CD8-positive, alpha-beta memory T cell (primary cell): ENCODE results near the gene BAZ1A. TPM values are rescaled to one million over a fixed set of nuclear protein-coding genes. Genes with fewer than 3 reads are reported as not detected.
A peak's percentile ranks its signal among the peaks of the same experiment; 100 is the strongest.

ENCODE experiments used
- CTCF ChIA-PET: fragments of 350-600 bp; sonication (Branson Sonifier 250); formaldehyde crosslinking; loops from one replicate; lab custom pipeline; 2021; ENCODE audit warnings: antibody characterized with exemption; lab: Charles Lee
- POLR2A ChIA-PET: fragments of 350-600 bp; sonication (Branson Sonifier 250); formaldehyde crosslinking; loops from one replicate; lab custom pipeline; 2021; ENCODE audit warnings: antibody characterized with exemption; lab: Charles Lee
- DNase-seq, 5 donors: peaks; one replicate each; pipeline versions ENCODE4 v3.0.0 to v3.0.0-alpha.2; 2020 to 2022; ENCODE audit warnings: mixed read lengths in 1 of 5
- H3K27ac ChIP-seq: one replicate; pipeline ENCODE4 v1.7.0; 2013; ENCODE audit warnings: low read depth, mild to moderate bottlenecking, low read length, moderate library complexity
- H3K27me3 ChIP-seq: 2 replicates; pipeline ENCODE4 v1.7.0; 2013; ENCODE audit warnings: low read length, mild to moderate bottlenecking; ENCODE audit not compliant: insufficient read depth, poor library complexity, severe bottlenecking
- H3K36me3 ChIP-seq: 2 replicates; pipeline ENCODE4 v1.7.0; 2013; ENCODE audit warnings: mild to moderate bottlenecking, low read length, moderate library complexity; ENCODE audit not compliant: insufficient read depth
- H3K4me1 ChIP-seq: 2 replicates; pipeline ENCODE4 v1.7.0; 2013; ENCODE audit warnings: mild to moderate bottlenecking, low read length, moderate library complexity; ENCODE audit not compliant: insufficient read depth
- H3K4me3 ChIP-seq: 2 replicates; pipeline ENCODE4 v1.7.0; 2013; ENCODE audit warnings: mild to moderate bottlenecking, low read length
- H3K9me3 ChIP-seq: 2 replicates; pipeline ENCODE4 v1.7.0; 2013; ENCODE audit warnings: mild to moderate bottlenecking, low read length
- H3K27ac Mint-ChIP-seq, 8 donors: one replicate each; pipeline ENCODE4 v1.8.0; 2020 to 2021; ENCODE audit warnings: mixed read lengths in 8 of 8, mild to moderate bottlenecking in 6 of 8, inconsistent platforms in 3 of 8, moderate library complexity in 3 of 8
- H3K27me3 Mint-ChIP-seq, 2 donors: one replicate each; pipeline ENCODE4 v1.8.0; 2020 to 2021; ENCODE audit warnings: mixed read lengths in 2 of 2, mild to moderate bottlenecking in 1 of 2, moderate library complexity in 1 of 2
- H3K36me3 Mint-ChIP-seq, 3 donors: one replicate each; pipeline ENCODE4 v1.8.0; 2020 to 2021; ENCODE audit warnings: mixed read lengths in 3 of 3, inconsistent platforms in 1 of 3, mild to moderate bottlenecking in 1 of 3
- H3K4me1 Mint-ChIP-seq, 3 donors: one replicate each; pipeline ENCODE4 v1.8.0; 2020 to 2021; ENCODE audit warnings: mixed read lengths in 3 of 3, inconsistent platforms in 1 of 3, mild to moderate bottlenecking in 1 of 3
- H3K4me3 Mint-ChIP-seq, 7 donors: one replicate each; pipeline ENCODE4 v1.8.0; 2020 to 2021; ENCODE audit warnings: mixed read lengths in 7 of 7, mild to moderate bottlenecking in 6 of 7, moderate library complexity in 4 of 7, inconsistent platforms in 2 of 7
- H3K9me3 Mint-ChIP-seq, 5 donors: one replicate each; pipeline ENCODE4 v1.8.0; 2020 to 2022; ENCODE audit warnings: mixed read lengths in 5 of 5, mild to moderate bottlenecking in 3 of 5, moderate library complexity in 2 of 5, inconsistent platforms in 1 of 5
- polyA plus RNA-seq: library from polyadenylated mRNA; unstranded; fragments of 300-500 nt; fragmentation: Illumina TruSeq; gene quantifications from one replicate; pipeline ENCODE4 v1.2.3, GENCODE V29; 2021
- total RNA-seq, 2 experiments: library from RNA; stranded (reverse); gene quantifications; one replicate each; pipeline ENCODE4 v1.2.3, GENCODE V29; 2021

BAZ1A gene
- total and polyA plus RNA-seq, 3 experiments from 2014 or later = 14.9 to 70.5 (median 67.5) TPM

GRCh38 chr14:34776611-34777010, 98.5 kb downstream of the BAZ1A start:
- Mint-ChIP-seq H3K36me3 (peaks cover 0 to 74% (median 17%) of the 10 kb centered on the region in 3 donors), H3K9me3 (no peaks in the 10 kb centered on the region), H3K4me1 (peaks cover 3 to 10% (median 4%) of the 10 kb centered on the region in 3 donors), H3K27ac (peak overlapping the region in 2 of 8 donors; percentile 19 to 21), H3K4me3 (no peak overlapping the region), H3K27me3 (no peaks in the 10 kb centered on the region)
- no peak for DNase-seq
- no peaks in the 10 kb centered on the region for H3K27me3 ChIP-seq
- no peak overlapping the region for H3K4me3 ChIP-seq
- peaks cover 17% of the 10 kb centered on the region for H3K36me3 ChIP-seq
- ChIA-PET CTCF (no interaction called here), POLR2A (no interaction called here)
- no peaks in the 10 kb centered on the region for H3K4me1 ChIP-seq
- H3K27ac ChIP-seq = no peak overlapping the region
- H3K9me3 ChIP-seq = no peaks in the 10 kb centered on the region

- Mint-ChIP-seq H3K4me3 (no peak overlapping the region), H3K27ac (no peak overlapping the region)
- POLR2A ChIA-PET = no interaction called here
Measured at GRCh38 chr14:34775922-34776321, 99.2 kb downstream of the BAZ1A start.

GRCh38 chr14:34775342-34775741, 99.8 kb downstream of the BAZ1A start:
- Histone ChIP-seq H3K36me3 (peaks cover 18% of the 10 kb centered on the region), H3K9me3 (no peaks in the 10 kb centered on the region), H3K27me3 (no peaks in the 10 kb centered on the region), H3K27ac (no peak overlapping the region), H3K4me1 (no peaks in the 10 kb centered on the region), H3K4me3 (no peak overlapping the region)
- H3K27ac Mint-ChIP-seq = no peak overlapping the region
- H3K4me1 Mint-ChIP-seq = peaks cover 0 to 11% (median 2%) of the 10 kb centered on the region in 3 donors
- ChIA-PET CTCF (no interaction called here), POLR2A (no interaction called here)
- peaks cover 0 to 75% (median 16%) of the 10 kb centered on the region in 3 donors for H3K36me3 Mint-ChIP-seq
- no peak for DNase-seq
- no peaks in the 10 kb centered on the region for H3K9me3 Mint-ChIP-seq
- H3K27me3 Mint-ChIP-seq = no peaks in the 10 kb centered on the region
- no peak overlapping the region for H3K4me3 Mint-ChIP-seq

More at GRCh38 chr14:34775922-34776321, 99.2 kb downstream of the BAZ1A start:
- DNase-seq = no peak
- peaks cover 0 to 75% (median 18%) of the 10 kb centered on the region in 3 donors for H3K36me3 Mint-ChIP-seq
- Histone ChIP-seq H3K36me3 (peaks cover 19% of the 10 kb centered on the region), H3K4me3 (no peak overlapping the region), H3K4me1 (no peaks in the 10 kb centered on the region), H3K27ac (no peak overlapping the region), H3K27me3 (no peaks in the 10 kb centered on the region), H3K9me3 (no peaks in the 10 kb centered on the region)
- H3K27me3 Mint-ChIP-seq = no peaks in the 10 kb centered on the region
- peaks cover 3 to 12% (median 6%) of the 10 kb centered on the region in 3 donors for H3K4me1 Mint-ChIP-seq
- CTCF ChIA-PET = no interaction called here
- H3K9me3 Mint-ChIP-seq = no peaks in the 10 kb centered on the region

- H3K4me3 ChIP-seq = no peak overlapping the region
- no peak overlapping the region for H3K27ac ChIP-seq
- H3K36me3 Mint-ChIP-seq = peaks cover 0 to 72% (median 13%) of the 10 kb centered on the region in 3 donors
- no peak overlapping the region for H3K4me3 Mint-ChIP-seq
- no peaks in the 10 kb centered on the region for H3K27me3 Mint-ChIP-seq
- ChIA-PET POLR2A (no interaction called here), CTCF (no interaction called here)
- H3K36me3 ChIP-seq = peaks cover 15% of the 10 kb centered on the region
- no peaks in the 10 kb centered on the region for H3K9me3 Mint-ChIP-seq
- no peaks in the 10 kb centered on the region for H3K9me3 ChIP-seq
- H3K4me1 Mint-ChIP-seq = peaks cover 6 to 20% (median 6%) of the 10 kb centered on the region in 3 donors
- H3K27me3 ChIP-seq = no peaks in the 10 kb centered on the region
- DNase-seq = no peak
- H3K27ac Mint-ChIP-seq = no peak overlapping the region
- H3K4me1 ChIP-seq = no peaks in the 10 kb centered on the region
Measured at GRCh38 chr14:34770901-34771300, 104.3 kb downstream of the BAZ1A start.

GRCh38 chr14:34766606-34767005, 108.6 kb downstream of the BAZ1A start:
- H3K4me1 ChIP-seq = no peaks in the 10 kb centered on the region
- Mint-ChIP-seq H3K9me3 (no peaks in the 10 kb centered on the region), H3K4me3 (no peak overlapping the region), H3K36me3 (peaks cover 4 to 81% (median 14%) of the 10 kb centered on the region in 3 donors), H3K4me1 (peaks cover 6 to 20% (median 6%) of the 10 kb centered on the region in 3 donors), H3K27me3 (no peaks in the 10 kb centered on the region), H3K27ac (peak overlapping the region in 6 of 8 donors; percentile 5 to 74 (median 28))
- ChIA-PET POLR2A (no interaction called here), CTCF (interaction anchor here (1.4 kb wide), 1 partner anchor 106 kb away, joined by 3 read pairs; no protein-coding TSS in a partner anchor)
- H3K9me3 ChIP-seq = no peaks in the 10 kb centered on the region
- DNase-seq = no peak
- H3K4me3 ChIP-seq = no peak overlapping the region
- H3K27ac ChIP-seq = no peak overlapping the region
- no peaks in the 10 kb centered on the region for H3K27me3 ChIP-seq
- H3K36me3 ChIP-seq = peaks cover 23% of the 10 kb centered on the region

GRCh38 chr14:34766060-34766459, 109.1 kb downstream of the BAZ1A start:
- Histone ChIP-seq H3K27me3 (no peaks in the 10 kb centered on the region), H3K4me3 (no peak overlapping the region), H3K9me3 (no peaks in the 10 kb centered on the region), H3K27ac (no peak overlapping the region), H3K4me1 (no peaks in the 10 kb centered on the region), H3K36me3 (peaks cover 23% of the 10 kb centered on the region)
- CTCF ChIA-PET = interaction anchor here (0.8 to 1.4 kb wide), 2 partner anchors 41 to 107 kb away, joined by 3 read pairs; no protein-coding TSS in a partner anchor
- no peak for DNase-seq
- Mint-ChIP-seq H3K27me3 (no peaks in the 10 kb centered on the region), H3K4me1 (peaks cover 4 to 17% (median 6%) of the 10 kb centered on the region in 3 donors), H3K27ac (peak overlapping the region in 4 of 8 donors; percentile 23 to 74 (median 46)), H3K9me3 (no peaks in the 10 kb centered on the region), H3K36me3 (peaks cover 4 to 81% (median 14%) of the 10 kb centered on the region in 3 donors), H3K4me3 (no peak overlapping the region)
- POLR2A ChIA-PET = no interaction called here

GRCh38 chr14:34755215-34755614, 119.9 kb downstream of the BAZ1A start:
- POLR2A ChIA-PET = no interaction called here
- H3K4me3 ChIP-seq = no peak overlapping the region
- H3K4me1 Mint-ChIP-seq = peaks cover 0 to 5% (median 0%) of the 10 kb centered on the region in 3 donors
- CTCF ChIA-PET = no interaction called here
- no peaks in the 10 kb centered on the region for H3K27me3 ChIP-seq
- no peaks in the 10 kb centered on the region for H3K9me3 Mint-ChIP-seq
- no peaks in the 10 kb centered on the region for H3K9me3 ChIP-seq
- H3K36me3 Mint-ChIP-seq = peaks cover 0 to 62% (median 14%) of the 10 kb centered on the region in 3 donors
- peaks cover 21% of the 10 kb centered on the region for H3K36me3 ChIP-seq
- no peaks in the 10 kb centered on the region for H3K4me1 ChIP-seq
- H3K4me3 Mint-ChIP-seq = no peak overlapping the region
- peak overlapping the region in 5 of 8 donors; percentile 4 to 85 (median 45) for H3K27ac Mint-ChIP-seq
- no peaks in the 10 kb centered on the region for H3K27me3 Mint-ChIP-seq
- no peak for DNase-seq
- H3K27ac ChIP-seq = no peak overlapping the region

GRCh38 chr14:34754687-34755086, 120.5 kb downstream of the BAZ1A start:
- Mint-ChIP-seq H3K27me3 (no peaks in the 10 kb centered on the region), H3K27ac (peak overlapping the region in 3 of 8 donors; percentile 1 to 60 (median 3)), H3K4me1 (peaks cover 0 to 5% (median 0%) of the 10 kb centered on the region in 3 donors), H3K9me3 (no peaks in the 10 kb centered on the region), H3K36me3 (peaks cover 0 to 58% (median 14%) of the 10 kb centered on the region in 3 donors), H3K4me3 (no peak overlapping the region)
- POLR2A ChIA-PET = no interaction called here
- Histone ChIP-seq H3K4me3 (no peak overlapping the region), H3K27me3 (no peaks in the 10 kb centered on the region), H3K27ac (no peak overlapping the region), H3K9me3 (no peaks in the 10 kb centered on the region), H3K36me3 (peaks cover 16% of the 10 kb centered on the region), H3K4me1 (no peaks in the 10 kb centered on the region)
- no peak for DNase-seq
- CTCF ChIA-PET = no interaction called here
